ENCODE measurements around the gene FAM50B.

FAM50B gene

DNA sequence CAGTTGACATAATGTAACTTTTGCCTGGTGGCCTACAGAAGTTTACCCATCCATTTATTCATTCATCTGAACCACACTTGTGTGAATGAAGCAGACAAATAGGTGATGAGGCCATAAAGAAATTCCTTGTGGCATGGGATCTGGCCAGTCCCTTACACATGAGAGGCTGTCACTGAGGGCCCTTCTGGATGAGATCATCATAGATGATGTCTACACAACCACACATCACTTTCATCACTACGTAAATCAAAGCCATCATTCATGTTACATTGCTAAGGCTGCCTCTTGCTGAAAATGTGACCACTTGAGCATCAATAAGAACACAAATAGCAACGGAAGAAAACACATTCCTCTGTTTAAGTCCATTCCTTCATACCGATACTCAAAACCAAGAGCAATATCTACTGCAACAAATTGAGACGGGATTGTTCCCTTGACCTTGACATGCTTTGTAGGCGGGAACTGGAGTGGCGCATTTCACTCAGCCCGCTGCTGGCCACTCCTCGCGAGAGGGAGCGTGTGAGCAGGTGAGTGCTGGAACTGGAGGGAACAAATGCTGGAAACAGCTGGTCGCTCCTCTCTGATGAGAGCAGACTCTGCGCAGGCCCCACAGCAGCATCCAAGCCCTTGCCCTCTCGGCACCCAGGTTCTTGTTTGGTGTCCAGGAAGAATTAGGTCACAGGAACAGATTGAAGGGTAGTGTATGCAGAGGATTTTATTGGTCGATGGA, 49.3 kb downstream of the FAM50B start:
- no peaks in the 10 kb centered on the region for H3K9me3 ChIP-seq (ENCODE audit: control insufficient read depth, insufficient read depth, low read length)
- no peaks in the 10 kb centered on the region for H3K36me3 ChIP-seq (ENCODE audit: control insufficient read depth, insufficient read depth, low read length)
- no peak overlapping the region for H3K4me3 ChIP-seq (ENCODE audit: low read depth, low read length)
- no peak overlapping the region for H3K27ac ChIP-seq (ENCODE audit: low read depth, low read length)
- H3K4me1 ChIP-seq (ENCODE audit: control insufficient read depth, insufficient read depth, low read length): peaks cover 21% of the 10 kb centered on the region
- H3K27me3 ChIP-seq (ENCODE audit: control insufficient read depth, insufficient read depth, low read length): no peaks in the 10 kb centered on the region
- H3K9ac ChIP-seq (ENCODE audit: low read depth, low read length): no peak overlapping the region

DNA sequence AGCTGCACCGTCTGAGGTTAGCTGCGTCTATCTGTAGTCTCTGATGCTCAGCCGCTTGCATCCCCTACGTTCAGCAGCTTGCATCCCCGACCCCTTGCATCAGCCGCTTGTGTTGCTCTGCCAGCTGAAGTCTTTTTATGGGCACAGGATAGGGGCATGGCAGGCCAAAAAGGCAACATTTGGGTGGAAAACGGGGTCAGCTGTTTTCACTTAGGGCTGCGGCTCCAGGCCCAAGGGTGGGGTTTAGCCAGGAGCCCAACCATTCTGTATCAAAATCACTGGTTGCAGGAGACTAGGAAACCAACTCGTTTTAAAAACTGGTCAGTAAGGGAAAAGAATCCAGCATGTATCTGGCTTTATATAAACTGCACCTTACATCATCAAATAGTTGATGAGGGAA, 49.9 kb downstream of the FAM50B start:
- Histone ChIP-seq H3K9me3 (ENCODE audit: control insufficient read depth, insufficient read depth, low read length) (no peaks in the 10 kb centered on the region), H3K9ac (ENCODE audit: low read depth, low read length) (no peak overlapping the region), H3K27ac (ENCODE audit: low read depth, low read length) (no peak overlapping the region), H3K4me3 (ENCODE audit: low read depth, low read length) (no peak overlapping the region), H3K36me3 (ENCODE audit: control insufficient read depth, insufficient read depth, low read length) (no peaks in the 10 kb centered on the region), H3K4me1 (ENCODE audit: control insufficient read depth, insufficient read depth, low read length) (peaks cover 20% of the 10 kb centered on the region), H3K27me3 (ENCODE audit: control insufficient read depth, insufficient read depth, low read length) (no peaks in the 10 kb centered on the region)

GRCh38 chr6:3899970-3900439, 50.8 kb downstream of the FAM50B start:
- H3K27ac ChIP-seq (ENCODE audit: low read depth, low read length): no peak overlapping the region
- no peak overlapping the region for H3K9ac ChIP-seq (ENCODE audit: low read depth, low read length)
- no peaks in the 10 kb centered on the region for H3K9me3 ChIP-seq (ENCODE audit: control insufficient read depth, insufficient read depth, low read length)
- no peaks in the 10 kb centered on the region for H3K36me3 ChIP-seq (ENCODE audit: control insufficient read depth, insufficient read depth, low read length)
- H3K4me1 ChIP-seq (ENCODE audit: control insufficient read depth, insufficient read depth, low read length): peaks cover 16% of the 10 kb centered on the region
- no peak overlapping the region for H3K4me3 ChIP-seq (ENCODE audit: low read depth, low read length)
- no peaks in the 10 kb centered on the region for H3K27me3 ChIP-seq (ENCODE audit: control insufficient read depth, insufficient read depth, low read length)
